ENCODE results near the gene LIX1. TPM values are rescaled to one million over a fixed set of nuclear protein-coding genes. Genes with fewer than 3 reads are reported as not detected.

LIX1 gene
- total and polyA plus RNA-seq, 4 donors, result not detected

DNA sequence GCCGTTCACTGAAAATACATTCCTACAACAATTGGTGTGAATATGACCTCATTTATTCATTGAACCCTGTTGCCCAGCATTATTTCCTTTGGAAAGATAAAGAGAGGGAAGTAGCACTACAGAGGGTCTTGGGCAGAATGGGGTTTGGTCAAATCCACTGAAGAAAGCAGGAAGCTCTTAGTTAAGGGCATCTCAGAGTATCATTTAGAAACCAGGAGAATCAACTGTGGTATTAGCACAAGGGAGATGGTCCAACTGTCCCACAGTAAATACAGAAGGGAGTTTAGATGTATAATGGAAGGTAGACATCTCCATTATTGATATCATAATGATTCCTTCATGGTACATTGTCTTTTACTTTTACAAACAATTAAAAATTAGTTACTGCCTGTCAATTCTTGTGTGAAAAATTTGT lies 47.1 kb downstream of the LIX1 start:
- peaks cover 0 to 2% of the 10 kb centered on the region in 2 donors for H3K27me3 ChIP-seq (ENCODE audit: control insufficient read depth in 1 of 2, insufficient read depth in 2 of 2, low read length in 1 of 2)
- H3K4me3 ChIP-seq (ENCODE audit: low read length in 2 of 2), result no peak overlapping the region
- ATAC-seq (ENCODE audit: low FRiP score), result no peak
- H3K9me3 ChIP-seq (ENCODE audit: control insufficient read depth, low read length), result no peaks in the 10 kb centered on the region
- WGBS, 2 donors, result 77 to 85% methylated on average over 1 of the region's 1 CpG
- no peak for DNase-seq
- intact Hi-C loops (cut with DNase I), result no loop called here
- no peaks in the 10 kb centered on the region for H3K36me3 ChIP-seq (ENCODE audit: control insufficient read depth in 1 of 2, insufficient read depth in 2 of 2, low read length in 1 of 2)
- H3K4me1 ChIP-seq (ENCODE audit: control insufficient read depth in 1 of 2, insufficient read depth in 2 of 2, low read length in 2 of 2), result no peaks in the 10 kb centered on the region
- H3K27ac ChIP-seq (ENCODE audit: low read depth in 1 of 2, low read length in 2 of 2), result no peak overlapping the region

DNA sequence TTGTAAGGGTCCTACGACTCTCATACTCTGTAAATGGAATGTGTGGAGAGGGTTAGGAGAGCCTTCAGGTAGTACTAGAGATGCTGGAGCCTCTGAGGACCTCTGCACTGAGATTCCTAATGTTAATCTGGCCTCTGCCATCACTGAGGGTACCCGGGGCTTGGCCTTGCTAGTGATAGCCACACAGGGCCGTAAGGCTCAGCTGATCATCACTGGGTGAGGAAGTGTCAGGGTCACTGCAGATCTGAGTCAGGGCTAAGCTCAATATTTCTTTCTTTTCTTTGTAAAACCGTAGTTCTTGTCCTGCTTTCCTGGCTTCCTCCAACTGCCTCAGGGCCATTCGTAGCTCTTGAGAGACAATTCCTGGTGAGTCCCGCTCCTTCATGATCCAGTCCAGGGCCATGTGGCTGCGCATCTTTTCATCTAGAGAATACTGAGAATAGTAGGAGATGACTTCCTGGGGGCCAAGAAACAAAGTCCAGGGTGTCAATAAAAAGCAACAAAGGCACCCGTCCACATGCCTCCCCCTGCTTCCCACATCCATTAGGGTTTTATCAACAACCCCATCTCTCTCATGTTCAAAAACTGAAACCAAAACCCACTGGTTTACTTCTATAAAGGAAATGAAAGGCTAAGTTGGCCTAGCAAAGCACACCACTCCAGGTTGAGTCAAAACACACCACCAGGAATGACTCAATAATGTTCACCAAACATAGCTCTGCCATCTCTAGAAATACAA lies 47.7 kb downstream of the LIX1 start:
- WGBS, 2 donors, result 91 to 92% methylated on average over 8 of the region's 8 CpGs
- no peak for DNase-seq
- Histone ChIP-seq H3K36me3 (ENCODE audit: control insufficient read depth in 1 of 2, insufficient read depth in 2 of 2, low read length in 1 of 2) (no peaks in the 10 kb centered on the region), H3K9me3 (ENCODE audit: control insufficient read depth, low read length) (no peaks in the 10 kb centered on the region), H3K27me3 (ENCODE audit: control insufficient read depth in 1 of 2, insufficient read depth in 2 of 2, low read length in 1 of 2) (peaks cover 0 to 2% of the 10 kb centered on the region in 2 donors), H3K4me3 (ENCODE audit: low read length in 2 of 2) (no peak overlapping the region), H3K4me1 (ENCODE audit: control insufficient read depth in 1 of 2, insufficient read depth in 2 of 2, low read length in 2 of 2) (no peaks in the 10 kb centered on the region), H3K27ac (ENCODE audit: low read depth in 1 of 2, low read length in 2 of 2) (no peak overlapping the region)
- no peak for ATAC-seq (ENCODE audit: low FRiP score)
- intact Hi-C loops (cut with DNase I), result no loop called here

DNA sequence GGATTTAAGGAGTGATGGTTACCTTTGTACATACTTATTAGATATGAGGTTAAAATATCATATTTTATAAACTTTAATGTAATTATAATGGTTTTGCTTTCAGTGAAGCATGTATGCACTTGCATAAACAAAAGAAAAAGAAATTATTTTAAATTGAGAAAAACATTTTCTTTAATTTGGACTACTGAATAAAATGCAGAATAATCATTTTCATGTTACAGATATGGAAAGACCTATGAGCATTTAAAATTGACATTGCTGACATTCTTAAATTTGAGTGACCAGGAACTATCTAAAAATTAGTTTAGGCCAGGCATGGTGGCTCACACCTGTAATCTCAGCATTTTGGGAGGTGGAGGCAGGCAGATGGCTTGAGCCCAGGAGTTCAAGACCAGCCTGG lies 49.2 kb downstream of the LIX1 start:
- H3K27ac ChIP-seq (ENCODE audit: low read depth in 1 of 2, low read length in 2 of 2), result no peak overlapping the region
- H3K9me3 ChIP-seq (ENCODE audit: control insufficient read depth, low read length), result no peaks in the 10 kb centered on the region
- intact Hi-C loops (cut with DNase I), result no loop called here
- DNase-seq (no peak), ATAC-seq (ENCODE audit: low FRiP score) (no peak)
- no peak overlapping the region for H3K4me3 ChIP-seq (ENCODE audit: low read length in 2 of 2)
- H3K27me3 ChIP-seq (ENCODE audit: control insufficient read depth in 1 of 2, insufficient read depth in 2 of 2, low read length in 1 of 2), result peaks cover 0 to 2% of the 10 kb centered on the region in 2 donors
- no peaks in the 10 kb centered on the region for H3K4me1 ChIP-seq (ENCODE audit: control insufficient read depth in 1 of 2, insufficient read depth in 2 of 2, low read length in 2 of 2)
- H3K36me3 ChIP-seq (ENCODE audit: control insufficient read depth in 1 of 2, insufficient read depth in 2 of 2, low read length in 1 of 2), result no peaks in the 10 kb centered on the region

DNA sequence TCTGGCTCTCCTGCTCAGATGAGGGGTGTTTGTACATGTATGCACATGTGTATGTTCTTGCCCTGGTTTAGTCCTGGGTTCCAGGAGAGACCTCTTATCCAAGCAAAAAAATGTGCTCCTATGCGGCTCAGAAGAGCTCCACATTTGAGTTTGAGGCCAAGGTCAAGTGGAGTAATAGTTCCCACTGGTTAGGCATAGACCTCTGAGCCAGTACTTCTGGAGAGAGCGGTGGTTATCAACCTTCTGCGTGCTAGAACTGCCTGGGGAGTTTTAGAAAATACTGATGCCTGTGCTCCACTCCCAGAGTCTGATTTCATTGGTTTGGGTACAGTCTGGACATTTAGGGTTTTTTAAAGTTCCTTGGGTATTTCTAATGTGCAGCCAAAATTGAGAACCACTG lies 51.5 kb downstream of the LIX1 start:
- Histone ChIP-seq H3K4me3 (ENCODE audit: low read length in 2 of 2) (no peak overlapping the region), H3K9me3 (ENCODE audit: control insufficient read depth, low read length) (no peaks in the 10 kb centered on the region), H3K27ac (ENCODE audit: low read depth in 1 of 2, low read length in 2 of 2) (no peak overlapping the region), H3K36me3 (ENCODE audit: control insufficient read depth in 1 of 2, insufficient read depth in 2 of 2, low read length in 1 of 2) (no peaks in the 10 kb centered on the region), H3K27me3 (ENCODE audit: control insufficient read depth in 1 of 2, insufficient read depth in 2 of 2, low read length in 1 of 2) (peaks cover 0 to 5% of the 10 kb centered on the region in 2 donors), H3K4me1 (ENCODE audit: control insufficient read depth in 1 of 2, insufficient read depth in 2 of 2, low read length in 2 of 2) (no peaks in the 10 kb centered on the region)
- intact Hi-C loops (cut with DNase I), result no loop called here
- WGBS, 2 donors, result 75 to 81% methylated on average over 3 of the region's 3 CpGs
- ATAC-seq (ENCODE audit: low FRiP score) (no peak), DNase-seq (no peak)

DNA sequence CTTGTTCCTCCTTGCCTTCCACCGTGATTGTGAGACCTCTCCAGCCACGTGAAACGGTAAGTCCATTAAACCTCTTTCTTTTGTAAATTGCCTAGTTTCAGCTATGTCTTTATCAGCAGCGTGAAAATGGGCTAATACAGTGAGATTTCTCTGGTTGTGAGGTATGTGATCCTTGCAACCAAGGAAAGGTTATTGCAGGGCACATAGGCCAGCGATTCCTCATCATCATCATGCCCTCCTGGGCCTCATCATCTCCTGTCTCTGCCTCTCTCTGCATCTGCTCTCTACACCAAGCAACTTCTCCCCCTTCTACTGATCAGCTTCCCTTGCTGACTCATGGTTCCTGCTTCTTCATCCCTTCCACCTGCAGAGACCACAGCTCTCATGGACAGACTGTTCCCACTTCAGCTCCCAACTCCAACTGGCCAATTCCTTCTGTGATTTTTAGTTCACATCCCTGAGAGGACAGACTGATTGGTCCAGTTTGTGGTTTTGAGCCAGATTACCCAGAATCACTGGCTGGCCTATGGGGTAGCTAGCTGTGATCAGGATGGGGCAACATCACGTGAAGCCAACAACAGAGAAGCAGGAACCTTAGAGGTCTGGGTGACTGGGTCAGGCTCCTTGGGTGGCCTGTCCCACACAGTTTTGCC lies 53.1 kb downstream of the LIX1 start:
- 87 to 89% methylated on average over 6 of the region's 6 CpGs for WGBS, 2 donors
- Histone ChIP-seq H3K4me3 (ENCODE audit: low read length in 2 of 2) (no peak overlapping the region), H3K27ac (ENCODE audit: low read depth in 1 of 2, low read length in 2 of 2) (no peak overlapping the region), H3K4me1 (ENCODE audit: control insufficient read depth in 1 of 2, insufficient read depth in 2 of 2, low read length in 2 of 2) (no peaks in the 10 kb centered on the region), H3K27me3 (ENCODE audit: control insufficient read depth in 1 of 2, insufficient read depth in 2 of 2, low read length in 1 of 2) (peaks cover 0 to 5% of the 10 kb centered on the region in 2 donors), H3K36me3 (ENCODE audit: control insufficient read depth in 1 of 2, insufficient read depth in 2 of 2, low read length in 1 of 2) (no peaks in the 10 kb centered on the region), H3K9me3 (ENCODE audit: control insufficient read depth, low read length) (peaks cover 2% of the 10 kb centered on the region)
- intact Hi-C loops (cut with DNase I), result no loop called here
- ATAC-seq (ENCODE audit: low FRiP score), result no peak
- DNase-seq, result no peak

DNA sequence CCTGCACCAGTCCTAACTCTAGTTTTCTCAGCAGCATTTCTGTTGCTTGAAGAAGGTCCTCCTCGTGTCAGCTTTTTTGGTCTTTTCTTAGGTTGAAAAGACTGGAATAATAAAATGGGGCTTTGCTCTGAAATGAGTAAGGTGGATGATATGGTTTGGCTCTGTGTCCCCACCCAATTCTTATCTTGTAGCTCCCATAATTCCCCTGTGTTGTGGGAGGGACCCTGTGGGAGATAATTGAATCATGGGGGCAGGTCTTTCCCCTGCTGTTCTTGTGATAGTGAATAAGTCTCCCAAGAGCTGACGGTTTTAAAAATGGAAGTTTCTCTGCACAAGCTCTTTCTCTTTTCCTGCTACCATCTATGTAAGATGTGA lies 53.6 kb downstream of the LIX1 start:
- no peak for DNase-seq
- no peak for ATAC-seq (ENCODE audit: low FRiP score)
- intact Hi-C loops (cut with DNase I), result no loop called here
- 64 to 65% methylated on average over 2 of the region's 2 CpGs for WGBS, 2 donors
- peaks cover 2% of the 10 kb centered on the region for H3K9me3 ChIP-seq (ENCODE audit: control insufficient read depth, low read length)
- H3K4me1 ChIP-seq (ENCODE audit: control insufficient read depth in 1 of 2, insufficient read depth in 2 of 2, low read length in 2 of 2), result no peaks in the 10 kb centered on the region
- peaks cover 0 to 5% of the 10 kb centered on the region in 2 donors for H3K27me3 ChIP-seq (ENCODE audit: control insufficient read depth in 1 of 2, insufficient read depth in 2 of 2, low read length in 1 of 2)
- H3K27ac ChIP-seq (ENCODE audit: low read depth in 1 of 2, low read length in 2 of 2), result no peak overlapping the region
- H3K4me3 ChIP-seq (ENCODE audit: low read length in 2 of 2), result no peak overlapping the region
- no peaks in the 10 kb centered on the region for H3K36me3 ChIP-seq (ENCODE audit: control insufficient read depth in 1 of 2, insufficient read depth in 2 of 2, low read length in 1 of 2)

DNA sequence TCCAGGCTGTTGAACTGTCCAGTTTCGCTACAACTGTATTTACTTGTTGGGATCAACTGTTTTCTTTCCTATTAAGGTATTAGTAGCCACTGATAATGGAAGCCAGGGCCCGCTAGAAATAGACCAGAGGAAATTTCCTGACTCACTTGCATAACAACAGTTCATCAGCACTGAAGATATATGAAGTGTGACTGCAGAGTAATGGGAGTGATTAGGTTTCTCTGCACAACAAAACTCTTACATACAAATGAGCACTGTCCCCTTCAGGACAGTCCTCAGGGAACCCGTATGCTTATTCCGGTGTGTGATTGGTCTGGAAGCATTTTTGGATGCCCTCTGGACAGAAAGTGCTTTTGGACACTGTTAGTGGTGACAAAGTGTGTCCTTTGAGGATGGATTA lies 55.3 kb downstream of the LIX1 start:
- ATAC-seq (ENCODE audit: low FRiP score) (no peak), DNase-seq (no peak)
- H3K27ac ChIP-seq (ENCODE audit: low read depth in 1 of 2, low read length in 2 of 2), result no peak overlapping the region
- no peaks in the 10 kb centered on the region for H3K36me3 ChIP-seq (ENCODE audit: control insufficient read depth in 1 of 2, insufficient read depth in 2 of 2, low read length in 1 of 2)
- peaks cover 0 to 5% of the 10 kb centered on the region in 2 donors for H3K27me3 ChIP-seq (ENCODE audit: control insufficient read depth in 1 of 2, insufficient read depth in 2 of 2, low read length in 1 of 2)
- WGBS, 2 donors, result 74 to 75% methylated on average over 4 of the region's 4 CpGs
- peaks cover 2% of the 10 kb centered on the region for H3K9me3 ChIP-seq (ENCODE audit: control insufficient read depth, low read length)
- no peaks in the 10 kb centered on the region for H3K4me1 ChIP-seq (ENCODE audit: control insufficient read depth in 1 of 2, insufficient read depth in 2 of 2, low read length in 2 of 2)
- intact Hi-C loops (cut with DNase I), result no loop called here
- no peak overlapping the region for H3K4me3 ChIP-seq (ENCODE audit: low read length in 2 of 2)

DNA sequence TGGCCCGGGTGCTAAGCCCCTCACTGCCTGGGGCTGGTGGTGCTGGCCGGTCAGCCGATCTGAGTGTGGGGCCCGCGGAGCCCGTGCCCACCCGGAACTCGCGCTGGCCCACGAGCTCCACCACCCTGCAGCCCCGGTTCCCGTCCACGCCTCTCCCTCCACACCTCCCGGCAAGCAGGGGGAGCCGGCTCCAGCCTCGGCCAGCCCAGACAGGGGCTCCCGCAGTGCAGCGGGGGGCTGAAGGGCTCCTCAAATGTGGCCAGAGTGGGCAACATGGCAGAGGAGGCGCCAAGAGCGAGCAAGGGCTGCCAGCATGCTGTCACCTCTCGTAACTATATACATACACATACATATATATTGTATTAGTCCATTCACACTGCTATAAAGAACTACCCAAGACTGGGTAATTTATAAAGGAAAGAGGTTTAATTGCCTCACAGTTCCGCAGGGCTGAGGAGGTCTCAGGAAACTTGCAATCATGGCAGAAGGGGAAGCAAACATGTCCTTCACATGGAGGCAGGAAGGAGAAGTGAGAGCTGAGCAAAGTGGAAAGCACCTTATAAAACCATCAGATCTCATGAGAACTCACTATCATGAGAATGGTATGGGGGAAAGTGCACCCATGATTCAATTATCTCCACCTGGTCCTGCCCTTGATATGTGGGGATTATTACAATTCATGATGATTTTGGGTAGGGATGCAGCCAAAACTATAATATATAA lies 56.8 kb downstream of the LIX1 start:
- ATAC-seq (ENCODE audit: low FRiP score), result no peak
- H3K27ac ChIP-seq (ENCODE audit: low read depth in 1 of 2, low read length in 2 of 2), result no peak overlapping the region
- no peak for DNase-seq
- no peaks in the 10 kb centered on the region for H3K4me1 ChIP-seq (ENCODE audit: control insufficient read depth in 1 of 2, insufficient read depth in 2 of 2, low read length in 2 of 2)
- H3K27me3 ChIP-seq (ENCODE audit: control insufficient read depth in 1 of 2, insufficient read depth in 2 of 2, low read length in 1 of 2), result peaks cover 0 to 3% of the 10 kb centered on the region in 2 donors
- 97 to 98% methylated on average over 21 to 22 of the region's 22 CpGs for WGBS, 2 donors
- intact Hi-C loops (cut with DNase I), result no loop called here
- no peak overlapping the region for H3K4me3 ChIP-seq (ENCODE audit: low read length in 2 of 2)
- peaks cover 2% of the 10 kb centered on the region for H3K9me3 ChIP-seq (ENCODE audit: control insufficient read depth, low read length)
- no peaks in the 10 kb centered on the region for H3K36me3 ChIP-seq (ENCODE audit: control insufficient read depth in 1 of 2, insufficient read depth in 2 of 2, low read length in 1 of 2)

All from aorta (tissue), 5 donors.